ENCODE data around the gene BCAS3.
A peak's percentile ranks its signal among the peaks of the same experiment; 100 is the strongest.

BCAS3 gene

DNA sequence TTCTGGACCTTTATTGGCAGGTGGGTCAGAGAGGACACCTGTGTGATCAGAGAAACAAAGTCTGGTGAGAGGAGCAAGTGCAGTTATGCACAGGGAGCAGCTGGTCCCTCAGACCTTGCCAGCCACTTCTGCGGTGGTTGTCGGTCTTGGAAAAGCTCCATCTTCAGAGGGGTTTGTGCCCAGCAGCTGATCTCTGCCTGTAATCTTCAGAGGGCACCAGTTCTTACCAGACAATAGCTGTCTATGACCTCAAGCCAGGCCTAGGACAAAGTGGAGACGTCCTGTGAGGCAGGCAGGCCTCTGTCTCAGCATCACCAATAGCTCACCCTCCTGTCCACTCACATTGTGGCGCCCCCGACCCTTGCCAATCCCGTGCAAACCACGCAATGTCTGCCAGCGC, 655.5 kb downstream of the BCAS3 start:
- DNase-seq (ENCODE audit: low spot score), result no peak
- TF ChIP-seq, protein P1, sequence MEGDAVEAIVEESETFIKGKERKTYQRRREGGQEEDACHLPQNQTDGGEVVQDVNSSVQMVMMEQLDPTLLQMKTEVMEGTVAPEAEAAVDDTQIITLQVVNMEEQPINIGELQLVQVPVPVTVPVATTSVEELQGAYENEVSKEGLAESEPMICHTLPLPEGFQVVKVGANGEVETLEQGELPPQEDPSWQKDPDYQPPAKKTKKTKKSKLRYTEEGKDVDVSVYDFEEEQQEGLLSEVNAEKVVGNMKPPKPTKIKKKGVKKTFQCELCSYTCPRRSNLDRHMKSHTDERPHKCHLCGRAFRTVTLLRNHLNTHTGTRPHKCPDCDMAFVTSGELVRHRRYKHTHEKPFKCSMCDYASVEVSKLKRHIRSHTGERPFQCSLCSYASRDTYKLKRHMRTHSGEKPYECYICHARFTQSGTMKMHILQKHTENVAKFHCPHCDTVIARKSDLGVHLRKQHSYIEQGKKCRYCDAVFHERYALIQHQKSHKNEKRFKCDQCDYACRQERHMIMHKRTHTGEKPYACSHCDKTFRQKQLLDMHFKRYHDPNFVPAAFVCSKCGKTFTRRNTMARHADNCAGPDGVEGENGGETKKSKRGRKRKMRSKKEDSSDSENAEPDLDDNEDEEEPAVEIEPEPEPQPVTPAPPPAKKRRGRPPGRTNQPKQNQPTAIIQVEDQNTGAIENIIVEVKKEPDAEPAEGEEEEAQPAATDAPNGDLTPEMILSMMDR (IDR thresholded peaks at IDR 0.05), result no peak
- H3K27ac ChIP-seq, result peak overlapping the region; percentile 1 to 27
- H3K4me3 ChIP-seq, result no peak overlapping the region

DNA sequence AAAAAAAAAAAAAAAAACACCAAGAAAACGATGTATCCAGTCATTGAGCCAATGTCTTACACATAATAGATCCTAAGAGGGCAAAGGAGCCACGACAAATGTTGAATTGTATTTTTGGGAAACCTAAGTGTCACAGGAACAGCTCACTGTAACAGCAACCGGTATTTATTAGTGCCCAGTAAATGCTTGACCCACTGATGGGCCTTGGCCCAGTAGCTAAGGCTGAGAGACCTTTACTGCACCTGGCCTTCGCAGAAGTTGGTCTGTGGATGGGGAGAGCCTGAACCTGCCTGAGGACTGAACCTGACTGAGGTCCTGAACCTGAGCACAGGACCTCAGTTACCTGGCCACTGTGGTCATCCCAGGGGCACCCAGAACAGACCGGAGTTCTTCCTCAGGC, 657.0 kb downstream of the BCAS3 start:
- Histone ChIP-seq H3K27ac (peak overlapping the region in 1 of 2 donors; percentile 10), H3K4me3 (no peak overlapping the region)
- TF ChIP-seq, protein P1 (IDR thresholded peaks at IDR 0.05), result no peak
- DNase-seq (ENCODE audit: low spot score), result no peak

DNA sequence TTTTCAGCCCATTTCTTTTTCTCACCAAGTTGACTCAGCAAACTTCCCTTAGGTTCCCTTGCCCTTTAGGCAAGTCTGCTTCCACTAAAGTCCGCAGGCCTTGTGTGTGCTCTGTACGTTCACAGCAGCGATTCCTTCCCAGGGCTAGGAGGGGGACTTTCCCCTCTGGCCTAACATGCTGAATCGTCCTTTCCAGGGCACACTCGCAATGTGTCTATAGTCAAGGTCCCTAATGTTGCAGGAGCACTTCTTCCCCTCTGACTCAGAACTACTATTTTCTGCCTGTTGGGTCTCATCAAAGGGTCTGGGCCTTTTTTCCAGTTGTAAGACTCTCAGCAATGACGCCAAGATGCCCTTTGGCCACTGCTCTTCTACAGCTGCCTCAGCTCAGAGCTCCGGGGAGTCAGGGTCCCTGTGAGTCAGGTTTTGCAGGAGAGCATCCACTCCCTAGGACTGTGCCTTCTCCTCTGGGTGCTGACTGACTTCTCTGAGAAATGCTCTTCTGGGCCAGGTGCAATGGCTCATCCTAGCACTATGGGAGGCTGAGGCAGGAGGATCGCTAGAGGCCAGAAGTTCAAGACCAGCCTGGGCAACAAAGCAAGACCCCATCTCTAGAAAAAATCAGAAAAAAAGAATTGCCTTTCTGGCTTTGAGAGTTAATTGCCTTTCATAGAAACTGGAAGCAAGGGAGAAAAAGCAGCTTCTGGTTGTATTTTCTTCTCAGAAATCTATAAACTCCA, 657.6 kb downstream of the BCAS3 start:
- DNase-seq (ENCODE audit: low spot score), result no peak
- H3K27ac ChIP-seq, result peak overlapping the region; percentile 67 to 84

DNA sequence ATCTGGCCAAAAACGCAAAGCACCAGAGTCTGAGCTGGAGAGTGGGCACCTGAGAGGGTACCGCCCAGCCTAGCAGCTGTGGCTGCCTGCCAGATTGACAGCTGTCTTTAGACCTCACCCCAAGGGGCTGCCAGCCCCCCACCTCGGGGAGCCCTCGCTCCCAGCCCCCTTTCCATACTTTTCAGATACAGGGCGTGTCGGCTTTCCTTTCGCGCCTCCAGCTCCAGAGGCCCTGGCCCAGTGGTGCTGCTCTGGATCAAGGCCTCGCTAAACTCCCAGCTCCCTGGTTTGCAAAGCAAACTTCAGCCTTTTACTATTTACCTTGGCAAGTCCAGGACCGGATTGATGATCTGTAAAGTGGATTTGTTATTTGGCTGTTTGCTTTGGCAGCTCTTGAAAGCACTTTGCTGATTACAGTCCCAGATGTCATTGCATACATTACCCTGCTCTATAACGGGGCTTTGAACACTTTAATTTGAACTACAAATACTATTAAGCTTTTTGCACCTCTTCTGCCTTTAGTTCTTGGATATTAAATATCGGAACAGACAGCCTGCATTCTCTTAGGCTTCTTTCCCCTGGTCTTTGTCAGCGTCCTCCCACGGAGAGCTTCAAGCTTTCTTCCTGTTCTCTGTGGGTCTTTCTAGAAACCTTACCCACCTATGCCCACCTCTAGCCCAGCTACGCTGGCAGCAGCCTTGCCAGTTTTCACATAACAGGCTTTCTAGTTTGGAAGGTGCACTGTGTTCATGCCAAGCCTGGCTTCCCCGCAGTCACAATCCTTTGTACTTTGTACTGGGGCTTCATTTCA, 658.4 kb downstream of the BCAS3 start:
- Histone ChIP-seq H3K27ac (peak overlapping the region; percentile 67 to 84), H3K4me3 (no peak overlapping the region)
- DNase-seq (ENCODE audit: low spot score), result no peak
- TF ChIP-seq, protein P1 (IDR thresholded peaks at IDR 0.05), result no peak

More for the DNA sequence above, 657.6 kb downstream of the BCAS3 start:
- TF ChIP-seq, protein P1 (IDR thresholded peaks at IDR 0.05), result no peak
- no peak overlapping the region for H3K4me3 ChIP-seq

DNA sequence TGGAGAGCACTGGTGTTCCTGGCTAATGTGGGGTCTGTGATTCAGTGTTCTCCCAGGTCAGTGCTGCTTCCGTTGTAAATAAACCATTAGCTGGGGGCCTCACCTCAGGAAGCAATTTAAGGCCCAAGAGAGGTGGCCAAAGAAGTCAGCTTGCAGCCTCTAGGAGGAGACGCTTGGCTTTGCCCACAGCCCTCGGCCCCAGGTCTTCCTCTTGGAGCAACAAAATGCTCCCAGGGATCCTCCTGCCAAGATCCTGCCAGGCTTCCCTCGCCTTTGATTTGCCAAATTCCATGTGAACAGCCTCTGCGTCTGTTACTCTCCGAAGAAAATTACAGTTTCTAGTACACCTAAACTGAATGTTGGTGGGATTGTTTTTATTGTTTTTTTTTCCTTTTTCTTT, 659.6 kb downstream of the BCAS3 start:
- peak overlapping the region; percentile 75 to 84 for H3K27ac ChIP-seq
- H3K4me3 ChIP-seq, result no peak overlapping the region
- no peak for DNase-seq (ENCODE audit: low spot score)
- TF ChIP-seq, protein P1 (IDR thresholded peaks at IDR 0.05), result no peak

DNA sequence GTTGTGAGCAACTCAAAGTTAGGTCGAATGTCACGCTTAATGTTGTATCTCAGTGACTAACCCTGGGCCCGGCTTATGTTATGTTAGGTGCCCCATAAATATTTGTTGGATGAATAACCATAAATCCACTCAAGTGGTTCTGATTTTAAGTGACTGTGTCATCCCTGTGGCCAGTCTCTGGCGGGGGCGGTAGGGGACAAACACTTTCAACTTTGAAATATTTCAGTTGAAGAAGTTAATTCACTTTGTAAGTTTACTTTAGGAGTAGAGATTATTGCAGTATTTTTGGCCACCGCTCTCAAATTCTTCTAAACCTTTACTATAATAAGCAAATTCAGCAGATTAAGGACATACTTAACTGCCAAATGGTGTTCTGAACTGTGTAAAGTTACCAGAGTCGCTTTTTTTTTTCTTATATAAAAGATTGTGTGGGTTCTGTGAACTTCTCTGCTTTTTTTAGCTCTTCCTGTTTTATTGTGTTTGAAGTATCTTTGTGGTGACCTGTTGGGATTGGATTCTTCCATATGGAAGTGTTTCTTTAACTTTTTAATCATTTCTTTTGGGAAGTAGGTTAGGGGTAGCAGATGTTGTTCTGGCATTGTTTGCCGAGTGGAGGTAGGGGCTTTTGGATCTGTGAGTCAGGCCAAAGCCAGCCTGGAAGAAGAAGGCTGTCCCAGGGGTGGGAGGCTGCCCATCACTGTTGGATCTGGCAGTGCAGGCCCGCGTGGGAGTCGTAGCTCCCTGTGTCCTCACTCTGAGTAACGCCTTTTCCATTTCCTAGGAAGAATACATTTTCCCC, 660.5 kb downstream of the BCAS3 start:
- Histone ChIP-seq H3K4me3 (peak overlapping the region; percentile 8), H3K27ac (peak overlapping the region; percentile 75 to 84)
- DNase-seq (ENCODE audit: low spot score), result no peak
- TF ChIP-seq, protein P1 (IDR thresholded peaks at IDR 0.05), result no peak
